Natural killer cell (primary cell): Measurements from ENCODE around the gene ZNF576. TPM values are rescaled to one million over a fixed set of nuclear protein-coding genes. Genes with fewer than 3 reads are reported as not detected.

ENCODE experiments used
- ATAC-seq, 3 donors: fragments of 150-1000 bp in 2 of 3; fragments of 200-7000 bp in 1 of 3; cut with Tn5 transposase; 1 replicate in 1 of 3; 2 replicates in 2 of 3; pipeline ENCODE4 v1.10.0; 2021; ENCODE audit warnings: mild to moderate bottlenecking in 2 of 3, moderate library complexity in 2 of 3
- DNase-seq, 2 donors: peaks; one replicate each; pipeline versions ENCODE4 v3.0.0 to v3.0.0-alpha.2; 2013 to 2021; ENCODE audit warnings: mixed read lengths in 1 of 2
- H3K27ac ChIP-seq: one replicate; pipeline ENCODE4 v1.5.1; 2013; ENCODE audit warnings: mild to moderate bottlenecking, low read length
- H3K27me3 ChIP-seq: one replicate; pipeline ENCODE4 v1.6.1; 2013; ENCODE audit warnings: low read length; ENCODE audit not compliant: control insufficient read depth, insufficient read depth
- H3K36me3 ChIP-seq: one replicate; pipeline ENCODE4 v1.6.1; 2013; ENCODE audit warnings: low read length; ENCODE audit not compliant: control insufficient read depth, insufficient read depth
- H3K4me1 ChIP-seq: one replicate; pipeline ENCODE4 v1.6.1; 2013; ENCODE audit warnings: low read length; ENCODE audit not compliant: control insufficient read depth, insufficient read depth
- H3K4me3 ChIP-seq: one replicate; pipeline ENCODE4 v1.5.1; 2013; ENCODE audit warnings: low read length
- H3K9me3 ChIP-seq: one replicate; pipeline ENCODE4 v1.6.1; 2013; ENCODE audit warnings: low read length; ENCODE audit not compliant: control insufficient read depth, insufficient read depth
- H3K27ac Mint-ChIP-seq, 2 donors: one replicate each; pipeline ENCODE4 v1.8.0; 2022; ENCODE audit warnings: mild to moderate bottlenecking in 2 of 2, mixed read lengths in 2 of 2, moderate library complexity in 1 of 2
- H3K27me3 Mint-ChIP-seq, 2 donors: one replicate each; pipeline ENCODE4 v1.8.0; 2022; ENCODE audit warnings: low read depth in 2 of 2, mixed read lengths in 2 of 2
- H3K36me3 Mint-ChIP-seq: one replicate; pipeline ENCODE4 v1.8.0; 2022; ENCODE audit warnings: mixed read lengths
- H3K4me1 Mint-ChIP-seq, 2 donors: one replicate each; pipeline ENCODE4 v1.8.0; 2022; ENCODE audit warnings: mixed read lengths in 2 of 2
- H3K4me3 Mint-ChIP-seq: one replicate; pipeline ENCODE4 v1.8.0; 2022; ENCODE audit warnings: mild to moderate bottlenecking, moderate library complexity, mixed read lengths
- H3K9me3 Mint-ChIP-seq, 2 donors: one replicate each; pipeline ENCODE4 v1.8.0; 2022; ENCODE audit warnings: mixed read lengths in 2 of 2
- CTCF ChIP-seq: fragments of 200-600 bp; IDR thresholded peaks from one replicate; pipeline ENCODE4 v1.8.0; 2022; ENCODE audit warnings: antibody characterized with exemption
- WGBS: methylation state at CpG from one replicate; pipeline ENCODE4 v1.1.7; 2013; ENCODE audit warnings: missing lambda C conversion rate; ENCODE audit not compliant: insufficient coverage; 5-methylcytosine and 5-hydroxymethylcytosine counted together
- intact Hi-C: fragments of 100-400 bp; cut with micrococcal nuclease; formaldehyde crosslinking; loops from one replicate; pipeline ENCODE4 v1.14.2; 2022
- total RNA-seq, 4 donors: library from RNA; stranded (reverse); fragments of 120-200 nt in 1 of 4; gene quantifications; one replicate each; pipeline versions ENCODE4 v1.2.3 to v1.2.4, GENCODE V29; 2013 to 2022

The ZNF576 gene
- total RNA-seq, 3 donors from 2014 or later (not counting 1 experiment from before 2014, with no cell fraction given), result 4.0 to 10.4 (median 5.8) TPM

- peaks cover 0 to 6% of the 10 kb centered on the region in 2 donors for H3K27me3 Mint-ChIP-seq
- H3K4me1 Mint-ChIP-seq, result peaks cover 23 to 28% of the 10 kb centered on the region in 2 donors
- H3K9me3 Mint-ChIP-seq, result no peaks in the 10 kb centered on the region
- H3K4me3 Mint-ChIP-seq, result peak overlapping the region; percentile 37
- Histone ChIP-seq H3K4me1 (peaks cover 41% of the 10 kb centered on the region), H3K9me3 (no peaks in the 10 kb centered on the region), H3K27me3 (no peaks in the 10 kb centered on the region), H3K36me3 (no peaks in the 10 kb centered on the region), H3K27ac (no peak overlapping the region), H3K4me3 (no peak overlapping the region)
- intact Hi-C loops, result no loop called here
- no peak for TF ChIP-seq CTCF
- DNase-seq, result no peak
- ATAC-seq, result no peak
- 94% methylated on average over 3 of the region's 3 CpGs for WGBS
- H3K36me3 Mint-ChIP-seq, result no peaks in the 10 kb centered on the region
- peak overlapping the region in 1 of 2 donors; percentile 23 for H3K27ac Mint-ChIP-seq
Observed at GRCh38 chr19:43578787-43579186, 17.6 kb upstream of the ZNF576 start.

- H3K9me3 Mint-ChIP-seq, result no peaks in the 10 kb centered on the region
- ATAC-seq (no peak), DNase-seq (no peak)
- no peaks in the 10 kb centered on the region for H3K36me3 Mint-ChIP-seq
- Histone ChIP-seq H3K9me3 (no peaks in the 10 kb centered on the region), H3K27me3 (no peaks in the 10 kb centered on the region), H3K36me3 (no peaks in the 10 kb centered on the region), H3K4me1 (peaks cover 26% of the 10 kb centered on the region), H3K4me3 (no peak overlapping the region), H3K27ac (no peak overlapping the region)
- peak overlapping the region; percentile 21 for H3K4me3 Mint-ChIP-seq
- intact Hi-C loops, result no loop called here
- peak overlapping the region in 1 of 2 donors; percentile 48 for H3K27ac Mint-ChIP-seq
- WGBS, result 67% methylated on average over 6 of the region's 7 CpGs
- H3K27me3 Mint-ChIP-seq, result peaks cover 0 to 6% of the 10 kb centered on the region in 2 donors
- no peak for TF ChIP-seq CTCF
- peaks cover 19 to 24% of the 10 kb centered on the region in 2 donors for H3K4me1 Mint-ChIP-seq
Observed at GRCh38 chr19:43581467-43581866, 14.9 kb upstream of the ZNF576 start.

GRCh38 chr19:43582495-43582894 is 13.9 kb upstream of the ZNF576 start:
- H3K9me3 Mint-ChIP-seq, result no peaks in the 10 kb centered on the region
- DNase-seq (no peak), ATAC-seq (no peak)
- Histone ChIP-seq H3K27ac (no peak overlapping the region), H3K9me3 (no peaks in the 10 kb centered on the region), H3K27me3 (no peaks in the 10 kb centered on the region), H3K36me3 (no peaks in the 10 kb centered on the region), H3K4me1 (peaks cover 26% of the 10 kb centered on the region), H3K4me3 (no peak overlapping the region)
- TF ChIP-seq CTCF, result no peak
- H3K36me3 Mint-ChIP-seq, result no peaks in the 10 kb centered on the region
- H3K27ac Mint-ChIP-seq, result peak overlapping the region; percentile 23 to 48
- intact Hi-C loops, result no loop called here
- no peak overlapping the region for H3K4me3 Mint-ChIP-seq
- H3K27me3 Mint-ChIP-seq, result peaks cover 0 to 6% of the 10 kb centered on the region in 2 donors
- peaks cover 18 to 21% of the 10 kb centered on the region in 2 donors for H3K4me1 Mint-ChIP-seq
- WGBS, result 87% methylated on average over 1 of the region's 2 CpGs

GRCh38 chr19:43584484-43584883 is 11.9 kb upstream of the ZNF576 start:
- Histone ChIP-seq H3K27ac (no peak overlapping the region), H3K27me3 (no peaks in the 10 kb centered on the region), H3K36me3 (no peaks in the 10 kb centered on the region), H3K4me1 (peaks cover 26% of the 10 kb centered on the region), H3K4me3 (no peak overlapping the region), H3K9me3 (no peaks in the 10 kb centered on the region)
- TF ChIP-seq CTCF, result no peak
- intact Hi-C loops, result no loop called here
- peaks cover 17 to 26% of the 10 kb centered on the region in 2 donors for H3K4me1 Mint-ChIP-seq
- no peaks in the 10 kb centered on the region for H3K27me3 Mint-ChIP-seq
- no peak overlapping the region for H3K4me3 Mint-ChIP-seq
- H3K27ac Mint-ChIP-seq, result peak overlapping the region; percentile 78 to 84
- ATAC-seq (peak in 2 of 3 donors; percentile 14 to 37), DNase-seq (no peak)
- H3K9me3 Mint-ChIP-seq, result no peaks in the 10 kb centered on the region
- H3K36me3 Mint-ChIP-seq, result no peaks in the 10 kb centered on the region
- 100% methylated on average over 1 of the region's 1 CpG for WGBS
